IMR-90 (cell line): ENCODE results near the gene CDS2. TPM values are rescaled to one million over a fixed set of nuclear protein-coding genes. Genes with fewer than 3 reads are reported as not detected.

Experiments used
- ATAC-seq: fragments of 200-7000 bp; cut with Tn5 transposase; 2 replicates; pipeline ENCODE4 v1.9.1; 2020; ENCODE audit warnings: low read depth, mild to moderate bottlenecking, moderate library complexity
- BruUV-seq: library from RNA; stranded (reverse); fragments of 400-500 nt; replicated peaks from 2 replicates; lab custom pipeline; 2021; lab: Mats Ljungman, UMichigan
- CTCF ChIA-PET: fragments of 300-600 bp; formaldehyde crosslinking; extraction: SDS; loops from one replicate; lab custom pipeline; 2021; ENCODE audit warnings: antibody characterized with exemption; lab: Yijun Ruan, JAX
- POLR2A ChIA-PET: fragments of 300-600 bp; sonication (Branson Sonifier 250); formaldehyde crosslinking; loops from one replicate; lab custom pipeline; 2022; ENCODE audit warnings: antibody characterized with exemption; ENCODE audit not compliant: unreplicated experiment; lab: Charles Lee
- DNase-seq: peaks from one replicate; pipeline ENCODE4 v3.0.0; 2013
- H2AFZ ChIP-seq: replicated peaks from 2 replicates; pipeline ENCODE3; 2013; ENCODE audit warnings: low read length, mild to moderate bottlenecking; ENCODE audit not compliant: poor library complexity
- H2AK5ac ChIP-seq: 2 replicates; pipeline ENCODE4 v1.6.1; 2013; ENCODE audit warnings: low read depth, low read length, inconsistent platforms
- H2AK9ac ChIP-seq: replicated peaks from 2 replicates; pipeline ENCODE3; 2013; ENCODE audit warnings: mild to moderate bottlenecking, low read depth, low read length, moderate library complexity; ENCODE audit not compliant: poor library complexity
- H2BK120ac ChIP-seq: 2 replicates; pipeline ENCODE4 v1.6.1; 2013; ENCODE audit warnings: low read depth, low read length, inconsistent platforms
- H2BK15ac ChIP-seq: 3 replicates; pipeline ENCODE4 v1.6.1; 2013; ENCODE audit warnings: low read depth, low read length, inconsistent platforms
- H2BK20ac ChIP-seq: 2 replicates; pipeline ENCODE4 v1.6.1; 2013; ENCODE audit warnings: low read depth, mild to moderate bottlenecking, inconsistent platforms, low read length, moderate library complexity
- H2BK5ac ChIP-seq: 2 replicates; pipeline ENCODE4 v1.6.1; 2013; ENCODE audit warnings: mild to moderate bottlenecking, low read depth, low read length, inconsistent platforms; ENCODE audit not compliant: poor library complexity, severe bottlenecking
- H3K14ac ChIP-seq: replicated peaks from 2 replicates; pipeline ENCODE4 v1.6.1; 2013; ENCODE audit warnings: low read depth, low read length, inconsistent platforms
- H3K18ac ChIP-seq: 2 replicates; pipeline ENCODE4 v1.6.1; 2013; ENCODE audit warnings: low read depth, low read length, control low read depth
- H3K23ac ChIP-seq: 2 replicates; pipeline ENCODE4 v1.6.1; 2013; ENCODE audit warnings: low read depth, low read length, inconsistent platforms
- H3K27ac ChIP-seq: 2 replicates; pipeline ENCODE4 v1.5.1; 2013; ENCODE audit warnings: mild to moderate bottlenecking, control low read depth, low read length; ENCODE audit not compliant: insufficient read depth
- H3K27me3 ChIP-seq: 2 replicates; pipeline ENCODE4 v1.6.1; 2013; ENCODE audit warnings: low read length; ENCODE audit not compliant: control insufficient read depth, insufficient read depth
- H3K36me3 ChIP-seq: 2 replicates; pipeline ENCODE4 v1.6.1; 2013; ENCODE audit warnings: low read length, mixed read lengths; ENCODE audit not compliant: control insufficient read depth, insufficient read depth
- H3K4ac ChIP-seq: 2 replicates; pipeline ENCODE4 v1.6.1; 2013; ENCODE audit warnings: low read depth, low read length, inconsistent platforms
- H3K4me1 ChIP-seq: 2 replicates; pipeline ENCODE4 v1.6.1; 2013; ENCODE audit warnings: low read length, mixed read lengths; ENCODE audit not compliant: control insufficient read depth, insufficient read depth
- H3K4me2 ChIP-seq: 2 replicates; pipeline ENCODE4 v1.6.1; 2013; ENCODE audit warnings: low read depth, mild to moderate bottlenecking, control low read depth, low read length, moderate library complexity
- H3K4me3 ChIP-seq: 2 replicates; pipeline ENCODE4 v1.5.1; 2013; ENCODE audit warnings: low read depth, mild to moderate bottlenecking, control low read depth, low read length, moderate library complexity; ENCODE audit not compliant: insufficient read depth
- H3K56ac ChIP-seq: 2 replicates; pipeline ENCODE4 v1.6.1; 2013; ENCODE audit warnings: low read length, inconsistent platforms; ENCODE audit not compliant: insufficient read depth; ENCODE audit errors: extremely low read depth
- H3K79me1 ChIP-seq, 2 experiments: 2 replicates each; pipeline ENCODE4 v1.6.1; 2013; ENCODE audit warnings: low read length in 2 of 2, inconsistent platforms in 1 of 2, low read depth in 1 of 2
- H3K9ac ChIP-seq: 2 replicates; pipeline ENCODE4 v1.6.1; 2013; ENCODE audit warnings: low read depth, low read length, control low read depth
- H3K9me1 ChIP-seq: 2 replicates; pipeline ENCODE4 v1.6.1; 2013; ENCODE audit warnings: low read length, inconsistent platforms; ENCODE audit not compliant: insufficient read depth
- H3K9me3 ChIP-seq: 2 replicates; pipeline ENCODE4 v1.6.1; 2013; ENCODE audit warnings: low read length; ENCODE audit not compliant: control insufficient read depth, insufficient read depth
- H4K20me1 ChIP-seq: 2 replicates; pipeline ENCODE4 v1.6.1; 2013; ENCODE audit warnings: low read length, inconsistent platforms; ENCODE audit not compliant: insufficient read depth
- H4K5ac ChIP-seq: 2 replicates; pipeline ENCODE4 v1.6.1; 2013; ENCODE audit warnings: mild to moderate bottlenecking, low read depth, low read length, control low read depth
- H4K8ac ChIP-seq, 2 experiments: 2 replicates each; pipeline ENCODE4 v1.6.1; 2013; ENCODE audit warnings: low read depth in 2 of 2, low read length in 2 of 2, control low read depth in 1 of 2, inconsistent platforms in 1 of 2
- H4K91ac ChIP-seq: 2 replicates; pipeline ENCODE4 v1.6.1; 2013; ENCODE audit warnings: low read depth, low read length, inconsistent platforms; ENCODE audit not compliant: insufficient read depth
- BHLHE40 ChIP-seq: fragments of 150-350 bp; IDR thresholded peaks from 2 replicates; pipeline ENCODE4 v1.6.1; 2016; ENCODE audit warnings: mild to moderate bottlenecking, low read depth, low read length
- CEBPB ChIP-seq: IDR thresholded peaks from 2 replicates; pipeline ENCODE4 v1.6.1; 2012; ENCODE audit warnings: low read depth, low read length, improper control_type of control experiment
- CHD1 ChIP-seq: IDR thresholded peaks from 2 replicates; pipeline ENCODE4 v1.6.1; 2012; ENCODE audit warnings: low read depth, low read length, improper control_type of control experiment
- MAZ ChIP-seq: IDR thresholded peaks from 2 replicates; pipeline ENCODE4 v1.6.1; 2012; ENCODE audit warnings: low read depth, mild to moderate bottlenecking, low read length, improper control_type of control experiment, moderate library complexity, borderline replicate concordance
- MXI1 ChIP-seq: IDR thresholded peaks from 2 replicates; pipeline ENCODE4 v1.6.1; 2012; ENCODE audit warnings: low read depth, mild to moderate bottlenecking, low read length, moderate library complexity, borderline replicate concordance
- NFE2L2 ChIP-seq: fragments of 150-350 bp; IDR thresholded peaks from 2 replicates; pipeline ENCODE4 v1.6.1; 2016; ENCODE audit warnings: low read depth, mild to moderate bottlenecking, low read length
- POLR2A ChIP-seq: IDR thresholded peaks from 2 replicates; pipeline ENCODE4 v1.6.1; 2012; ENCODE audit warnings: mild to moderate bottlenecking, low read depth, low read length
- RAD21 ChIP-seq: IDR thresholded peaks from 2 replicates; pipeline ENCODE4 v1.6.1; 2012; ENCODE audit warnings: low read length, improper control_type of control experiment
- SMC3 ChIP-seq: fragments of 150-350 bp; IDR thresholded peaks from 2 replicates; pipeline ENCODE4 v1.6.1; 2016; ENCODE audit warnings: low read depth, mild to moderate bottlenecking, antibody characterized with exemption, low read length, moderate library complexity
- WGBS, 2 experiments: methylation state at CpG; one replicate each; pipeline versions ENCODE4 v1.1.5 to v1.1.7; 2013; ENCODE audit warnings: missing lambda C conversion rate in 2 of 2; ENCODE audit not compliant: insufficient read length in 1 of 2; ENCODE audit errors: extremely low coverage in 2 of 2; 5-methylcytosine and 5-hydroxymethylcytosine counted together
- dilution Hi-C: fragments of 300-500 bp; cut with HindIII; formaldehyde crosslinking; loops from one replicate; pipeline ENCODE4 v1.14.3; 2018; ENCODE audit warnings: low sequenced_read_pairs; ENCODE audit not compliant: unreplicated experiment
- in situ Hi-C: fragments of 300-500 bp; cut with MboI; formaldehyde crosslinking; loops from 3 replicates; pipeline ENCODE4 v1.14.3; 2019; ENCODE audit warnings: low sequenced_read_pairs, inconsistent platforms, mixed read lengths
- intact Hi-C: fragments of 100-400 bp; cut with micrococcal nuclease; formaldehyde crosslinking; loops from 2 replicates; pipeline ENCODE4 v1.10.0; 2022
- polyA plus RNA-seq, 3 experiments: library from polyadenylated mRNA; depleted of rRNA; stranded (reverse); fragments of >200 nt; gene quantifications; 2 replicates each; pipeline ENCODE4 v1.2.3, GENCODE V29; 2012; ENCODE audit warnings: low replicate concordance in 1 of 3
- total RNA-seq: library from RNA; depleted of rRNA; stranded (reverse); fragments of >200 nt; gene quantifications from 2 replicates; pipeline ENCODE4 v1.2.3, GENCODE V29; 2012
- TF ChIP-seq, protein P1 (sequence below): fragments of 150-350 bp; IDR thresholded peaks from 2 replicates; pipeline ENCODE4 v1.6.1; 2017; ENCODE audit warnings: mild to moderate bottlenecking, antibody characterized with exemption, low read length, low read depth
- TF ChIP-seq, protein P2 (sequence below): fragments of 150-350 bp; IDR thresholded peaks from 2 replicates; pipeline ENCODE4 v1.6.1; 2016; ENCODE audit warnings: low read depth, mild to moderate bottlenecking, low read length, moderate library complexity, borderline replicate concordance

Gene CDS2
- total and polyA plus RNA-seq, 2 of the 4 experiments (the other 2 are of a cell fraction): 17.0 to 47.1 TPM

DNA sequence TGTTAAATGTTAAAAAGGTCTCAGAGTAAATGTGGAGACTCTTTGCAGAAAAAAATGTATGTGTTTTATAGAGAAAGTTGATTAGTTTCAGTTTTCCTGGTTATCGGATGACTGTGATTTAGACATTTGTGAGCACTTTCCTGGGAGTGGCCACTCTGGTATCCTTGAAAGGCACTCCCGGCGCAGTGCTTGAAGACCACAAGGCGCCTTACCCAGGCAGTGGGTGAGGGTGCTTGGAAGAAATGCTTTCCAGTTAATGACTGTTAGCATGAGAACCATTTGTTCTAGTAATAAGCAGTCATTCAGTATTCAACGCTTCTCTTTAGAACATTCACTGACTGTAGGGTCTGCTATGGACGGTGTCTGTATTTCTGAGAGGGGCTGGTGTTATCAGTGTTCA lies 7.2 kb downstream of the CDS2 start:
- no peak overlapping the region for H3K4me2 ChIP-seq
- no peak overlapping the region for H3K27ac ChIP-seq
- ChIA-PET CTCF (no interaction called here), POLR2A (no interaction called here)
- no TSS peak for BruUV-seq
- H3K36me3 ChIP-seq: peaks cover 2% of the 10 kb centered on the region; the same call in 1 of the 2 replicates
- H3K18ac ChIP-seq: no peak overlapping the region
- peaks cover 12% of the 10 kb centered on the region for H3K4me1 ChIP-seq
- no peak overlapping the region for H2BK20ac ChIP-seq
- no peak overlapping the region for H2BK5ac ChIP-seq
- peaks cover 32% of the 10 kb centered on the region; the same call in 1 of the 2 replicates for H4K20me1 ChIP-seq
- H3K23ac ChIP-seq: 0 out of 2 replicates have a peak overlapping the region, but pooled peaks have one; percentile 59
- no peak overlapping the region for H2AFZ ChIP-seq
- H4K91ac ChIP-seq: no peak overlapping the region
- no peak overlapping the region for H3K4me3 ChIP-seq
- no peak overlapping the region for H2AK9ac ChIP-seq
- no CpG with 5 or more reads among the region's 6 CpGs for WGBS, 2 experiments
- no peak overlapping the region for H2BK120ac ChIP-seq
- DNase-seq: no peak
- ATAC-seq: no peak
- H4K5ac ChIP-seq: no peak overlapping the region
- H3K9me1 ChIP-seq: peaks cover 19% of the 10 kb centered on the region
- in situ Hi-C loops: no loop called here
- H2AK5ac ChIP-seq: no peak overlapping the region
- no peaks in the 10 kb centered on the region for H3K9me3 ChIP-seq
- H4K8ac ChIP-seq: no peak overlapping the region
- no peak overlapping the region for H3K9ac ChIP-seq
- no peaks in the 10 kb centered on the region for H3K27me3 ChIP-seq
- H3K14ac ChIP-seq: no peak overlapping the region
- 0 out of 2 replicates have a peak overlapping the region, but pooled peaks have one; percentile 19 for H3K4ac ChIP-seq
- H3K56ac ChIP-seq: no peak overlapping the region
- dilution Hi-C loops: no loop called here
- TF ChIP-seq NFE2L2: no peak
- no peak for TF ChIP-seq BHLHE40
- TF ChIP-seq, protein P1, sequence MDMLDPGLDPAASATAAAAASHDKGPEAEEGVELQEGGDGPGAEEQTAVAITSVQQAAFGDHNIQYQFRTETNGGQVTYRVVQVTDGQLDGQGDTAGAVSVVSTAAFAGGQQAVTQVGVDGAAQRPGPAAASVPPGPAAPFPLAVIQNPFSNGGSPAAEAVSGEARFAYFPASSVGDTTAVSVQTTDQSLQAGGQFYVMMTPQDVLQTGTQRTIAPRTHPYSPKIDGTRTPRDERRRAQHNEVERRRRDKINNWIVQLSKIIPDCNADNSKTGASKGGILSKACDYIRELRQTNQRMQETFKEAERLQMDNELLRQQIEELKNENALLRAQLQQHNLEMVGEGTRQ: no peak
- no peak for TF ChIP-seq MAZ
- TF ChIP-seq, protein P2, sequence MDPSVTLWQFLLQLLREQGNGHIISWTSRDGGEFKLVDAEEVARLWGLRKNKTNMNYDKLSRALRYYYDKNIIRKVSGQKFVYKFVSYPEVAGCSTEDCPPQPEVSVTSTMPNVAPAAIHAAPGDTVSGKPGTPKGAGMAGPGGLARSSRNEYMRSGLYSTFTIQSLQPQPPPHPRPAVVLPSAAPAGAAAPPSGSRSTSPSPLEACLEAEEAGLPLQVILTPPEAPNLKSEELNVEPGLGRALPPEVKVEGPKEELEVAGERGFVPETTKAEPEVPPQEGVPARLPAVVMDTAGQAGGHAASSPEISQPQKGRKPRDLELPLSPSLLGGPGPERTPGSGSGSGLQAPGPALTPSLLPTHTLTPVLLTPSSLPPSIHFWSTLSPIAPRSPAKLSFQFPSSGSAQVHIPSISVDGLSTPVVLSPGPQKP: no peak
- TF ChIP-seq SMC3: no peak
- TF ChIP-seq CHD1: no peak
- TF ChIP-seq POLR2A: no peak
- TF ChIP-seq RAD21: no peak
- no peak for TF ChIP-seq CEBPB
- no peak for TF ChIP-seq MXI1
- intact Hi-C loops: no loop called here
- H2BK15ac ChIP-seq: no peak overlapping the region
- peaks cover 36 to 80% of the 10 kb centered on the region in 2 experiments for H3K79me1 ChIP-seq
